Testis (tissue), 3 donors: ENCODE data around the gene ZNF263. TPM values are rescaled to one million over a fixed set of nuclear protein-coding genes. Genes with fewer than 3 reads are reported as not detected.
A peak's percentile ranks its signal among the peaks of the same experiment; 100 is the strongest.

Experiments
- DNase-seq: peaks from one replicate; pipeline ENCODE4 v3.0.0-alpha.2; 2019
- H3K27ac ChIP-seq, 2 donors: fragments of 200-600 bp; sonication (generic); one replicate each; pipeline ENCODE4 v1.5.1; 2019
- H3K27me3 ChIP-seq: fragments of 200-600 bp; sonication (generic); one replicate; pipeline ENCODE4 v1.5.1; 2019
- H3K36me3 ChIP-seq: fragments of 200-600 bp; sonication (generic); one replicate; pipeline ENCODE4 v1.5.1; 2017; ENCODE audit warnings: low read depth; ENCODE audit errors: missing control alignments
- H3K4me1 ChIP-seq: fragments of 200-600 bp; sonication (generic); one replicate; pipeline ENCODE4 v1.5.1; 2019
- H3K4me3 ChIP-seq, 2 donors: fragments of 200-600 bp; sonication (generic); one replicate each; pipeline ENCODE4 v1.5.1; 2017 to 2019
- H3K9me3 ChIP-seq: fragments of 200-600 bp; sonication (generic); one replicate; pipeline ENCODE4 v1.5.1; 2017
- CTCF ChIP-seq, 3 experiments: fragments of 450-650 bp in 2 of 3; fragments of 200-600 bp in 1 of 3; sonication (generic) in 1 of 3; IDR thresholded peaks; one replicate each; pipeline ENCODE4 v1.5.1; 2016 to 2019; ENCODE audit warnings: antibody characterized with exemption in 3 of 3, mild to moderate bottlenecking in 2 of 3, moderate library complexity in 1 of 3
- POLR2A ChIP-seq: fragments of 450-650 bp; IDR thresholded peaks from one replicate; pipeline ENCODE4 v1.6.1; 2017; ENCODE audit warnings: antibody characterized with exemption, mild to moderate bottlenecking, moderate library complexity
- WGBS, 2 donors: methylation state at CpG; one replicate each; pipeline ENCODE4 v1.1.5; 2018; 5-methylcytosine and 5-hydroxymethylcytosine counted together
- intact Hi-C: fragments of 100-400 bp; cut with DNase I; formaldehyde crosslinking; loops from one replicate; pipeline ENCODE4 v1.15.1; 2023; ENCODE audit warnings: low total_unique reads
- polyA plus RNA-seq: library from polyadenylated mRNA; stranded (reverse); fragments of 350-450 nt; fragmentation: Illumina TruSeq; extraction: RNeasy Lipid Tissue Mini Kit (QIAGEN cat#74804); gene quantifications from one replicate; pipeline ENCODE4 v1.2.3, GENCODE V29; 2014; ENCODE audit warnings: low read depth, low replicate concordance; ENCODE audit not compliant: insufficient read depth
- total RNA-seq, 2 donors: library from RNA; depleted of rRNA; stranded (reverse); fragments of >200 nt; gene quantifications; one replicate each; pipeline ENCODE4 v1.2.3, GENCODE V29; 2016

ZNF263 gene
- total and polyA plus RNA-seq, 3 donors from 2014 or later: 44.7 to 58.3 (median 47.3) TPM

- DNase-seq: peak; percentile 86
- WGBS, 2 donors: 29 to 34% methylated on average over 4 of the region's 4 CpGs
- no peaks in the 10 kb centered on the region for H3K27me3 ChIP-seq
- TF ChIP-seq POLR2A (no peak), CTCF (IDR thresholded peaks at IDR 0.05) (no peak)
- no peaks in the 10 kb centered on the region for H3K9me3 ChIP-seq
- peak overlapping the region; percentile 37 to 42 for H3K27ac ChIP-seq
- intact Hi-C loops: no loop called here
- H3K4me1 ChIP-seq: peaks cover 24% of the 10 kb centered on the region
- no peaks in the 10 kb centered on the region for H3K36me3 ChIP-seq
- H3K4me3 ChIP-seq: no peak overlapping the region
These were observed 8.8 kb upstream of the ZNF263 start for GRCh38 chr16:3274490-3274889.

GRCh38 chr16:3274947-3275346, 8.3 kb upstream of the ZNF263 start:
- Histone ChIP-seq H3K4me3 (no peak overlapping the region), H3K27me3 (no peaks in the 10 kb centered on the region), H3K4me1 (peaks cover 24% of the 10 kb centered on the region), H3K27ac (peak overlapping the region; percentile 20 to 24), H3K9me3 (no peaks in the 10 kb centered on the region), H3K36me3 (no peaks in the 10 kb centered on the region)
- TF ChIP-seq CTCF (IDR thresholded peaks at IDR 0.05) (no peak), POLR2A (no peak)
- intact Hi-C loops: no loop called here
- peak; percentile 12 for DNase-seq

GRCh38 chr16:3276679-3277078, 6.6 kb upstream of the ZNF263 start:
- peak; percentile 14 for DNase-seq
- H3K27me3 ChIP-seq: no peaks in the 10 kb centered on the region
- H3K27ac ChIP-seq: no peak overlapping the region
- WGBS, 2 donors: 82 to 86% methylated on average over 5 of the region's 5 CpGs
- no peaks in the 10 kb centered on the region for H3K36me3 ChIP-seq
- TF ChIP-seq CTCF (IDR thresholded peaks at IDR 0.05) (no peak), POLR2A (no peak)
- H3K4me3 ChIP-seq: no peak overlapping the region
- no peaks in the 10 kb centered on the region for H3K9me3 ChIP-seq
- H3K4me1 ChIP-seq: peaks cover 25% of the 10 kb centered on the region
- intact Hi-C loops: no loop called here

- Histone ChIP-seq H3K9me3 (no peaks in the 10 kb centered on the region), H3K27ac (no peak overlapping the region), H3K4me1 (peaks cover 16% of the 10 kb centered on the region), H3K4me3 (peak overlapping the region in 1 of 2 donors; percentile 91), H3K27me3 (no peaks in the 10 kb centered on the region), H3K36me3 (no peaks in the 10 kb centered on the region)
- intact Hi-C loops: no loop called here
- WGBS, 2 donors: 54 to 72% methylated on average over 6 of the region's 6 CpGs
- TF ChIP-seq CTCF (IDR thresholded peaks at IDR 0.05) (no peak), POLR2A (no peak)
- DNase-seq: peak; percentile 11
These were observed 2.0 kb upstream of the ZNF263 start for GRCh38 chr16:3281222-3281820.

GRCh38 chr16:3282103-3282729, 1.1 kb upstream of the ZNF263 start:
- intact Hi-C loops: no loop called here
- no peaks in the 10 kb centered on the region for H3K36me3 ChIP-seq
- peaks cover 16% of the 10 kb centered on the region for H3K4me1 ChIP-seq
- no peak for TF ChIP-seq POLR2A
- no peak for TF ChIP-seq CTCF (IDR thresholded peaks at IDR 0.05)
- H3K27me3 ChIP-seq: no peaks in the 10 kb centered on the region
- peak overlapping the region; percentile 86 to 91 for H3K4me3 ChIP-seq
- no peak for DNase-seq
- 14 to 24% methylated on average over 16 to 29 of the region's 29 CpGs for WGBS, 2 donors
- H3K9me3 ChIP-seq: no peaks in the 10 kb centered on the region
- H3K27ac ChIP-seq: peak overlapping the region; percentile 89 to 99
